GM18907 (cell line): ENCODE measurements around the gene CFAP210.
A peak's percentile ranks its signal among the peaks of the same experiment; 100 is the strongest.

Experiments used
- ATAC-seq: cut with Tn5 transposase; IDR thresholded peaks from one replicate; pipeline ENCODE4 v1.9.1; 2021; ENCODE audit warnings: mild to moderate bottlenecking, moderate library complexity; ENCODE audit not compliant: unreplicated experiment

Gene CFAP210, protein sequence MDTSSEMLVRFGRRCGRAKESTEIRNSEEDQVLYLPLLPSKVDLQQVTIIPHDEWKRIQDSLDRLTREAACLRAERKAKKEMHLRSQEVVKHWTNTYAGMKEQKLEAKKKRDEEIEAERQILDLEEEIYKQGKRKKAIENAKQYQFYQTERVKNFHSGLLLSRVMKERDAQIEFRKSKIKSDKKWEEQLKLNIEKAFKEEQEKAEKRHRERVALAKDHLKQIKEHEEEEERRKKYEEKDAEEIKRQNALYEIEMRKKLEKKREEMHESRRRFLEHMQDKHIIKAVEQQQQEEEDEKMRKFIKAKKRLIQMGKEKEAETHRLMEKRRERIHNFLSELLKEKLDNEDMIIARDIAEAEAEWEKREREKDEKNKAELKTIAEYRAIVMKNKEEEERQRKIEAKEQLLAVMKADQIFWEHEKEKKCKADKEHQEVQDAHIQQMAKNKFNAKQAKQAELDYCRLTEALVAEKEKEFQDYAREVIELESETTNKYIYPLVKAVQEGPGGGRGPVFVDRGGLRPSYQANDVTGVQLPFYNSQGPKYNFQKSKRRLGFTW

DNA sequence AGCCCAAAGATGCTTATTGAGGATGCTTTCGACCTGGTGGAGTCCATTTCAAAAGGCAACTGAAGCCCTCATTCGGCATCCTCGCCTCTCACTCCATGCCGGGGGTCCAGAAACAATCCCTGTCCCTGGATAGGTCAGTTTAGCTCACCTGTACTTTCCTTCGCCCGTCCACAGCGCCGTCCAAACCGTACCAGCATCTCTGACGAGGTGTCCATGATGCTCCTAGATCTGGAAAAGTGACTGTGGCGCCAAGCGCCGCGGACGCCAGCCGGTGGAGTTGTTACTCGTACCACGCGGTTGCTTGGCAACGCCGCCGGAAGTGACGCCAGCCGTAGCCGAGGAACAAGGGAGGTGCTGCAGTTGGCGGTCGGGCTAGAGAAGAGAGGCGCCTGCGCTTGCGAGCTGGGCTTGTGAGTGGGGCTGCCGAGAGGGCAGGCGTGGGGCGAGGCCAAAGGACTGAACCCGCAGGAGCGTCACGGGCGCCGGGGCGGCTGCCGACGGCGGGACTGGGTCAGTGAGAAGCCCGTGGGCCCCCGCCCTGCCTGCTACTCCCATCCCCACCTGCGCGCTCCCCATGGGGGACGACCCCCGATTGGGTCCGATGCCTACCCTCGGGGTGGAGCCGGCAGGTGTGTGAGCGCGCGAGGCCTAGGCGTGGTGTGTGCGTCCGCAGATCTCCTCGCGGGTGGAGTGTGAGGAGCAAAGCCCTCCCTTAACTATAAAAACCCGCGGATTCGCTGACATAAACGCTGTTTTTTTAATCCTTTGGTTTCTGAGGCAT lies at the start of gene CFAP210, which contains the start of gene PHOSPHO2:
Gene CFAP210, minus strand, starts transcription at position 293 of the 781 bp plus-strand sequence. Its CDS starts 78 bp downstream, at position 215.
Gene PHOSPHO2, plus strand, starts transcription at position 357 of the 781 bp plus-strand sequence. CDS start 6,503 bp downstream, outside the sequence.
- ATAC-seq: peak; percentile 99

DNA sequence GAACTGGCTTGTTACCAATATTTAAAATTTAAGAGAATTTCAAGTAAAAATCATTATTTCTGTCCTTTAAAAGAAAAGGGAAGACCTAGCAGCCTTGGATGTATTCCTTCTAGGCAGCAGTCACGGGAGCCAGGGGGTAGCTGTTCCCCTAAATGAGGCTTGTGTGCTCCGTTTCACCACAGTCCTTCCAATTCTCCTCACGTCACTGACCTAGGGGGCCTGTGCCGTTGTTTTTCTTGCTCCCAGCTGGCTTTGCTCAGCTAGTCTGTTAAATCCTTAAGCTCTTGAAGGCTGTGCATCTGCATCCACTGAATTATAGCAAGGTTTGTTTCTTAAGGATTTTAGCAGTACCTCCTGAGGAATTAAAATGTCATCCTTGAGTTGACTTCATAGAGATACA lies 49.3 kb upstream of the CFAP210 start:
- no peak for ATAC-seq

DNA sequence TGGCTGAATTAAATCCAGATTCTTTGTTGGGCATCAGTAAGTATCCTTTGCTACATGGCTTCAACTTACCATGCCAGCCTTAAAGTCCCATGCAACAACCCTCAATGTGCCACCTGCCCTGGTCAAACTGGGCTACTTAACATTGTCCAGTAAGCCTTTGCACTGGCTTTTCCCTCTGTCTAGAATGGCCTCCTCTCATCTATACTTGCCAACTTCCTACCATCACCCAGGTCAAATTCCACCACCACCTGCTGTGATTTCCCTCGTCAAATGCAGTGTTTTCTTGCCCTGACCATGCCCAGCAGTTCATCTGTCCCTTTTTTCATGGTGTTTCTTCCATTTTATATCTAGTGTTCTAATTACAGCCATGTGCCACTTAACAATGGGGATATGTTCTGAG lies 45.1 kb upstream of the CFAP210 start:
- ATAC-seq: no peak

DNA sequence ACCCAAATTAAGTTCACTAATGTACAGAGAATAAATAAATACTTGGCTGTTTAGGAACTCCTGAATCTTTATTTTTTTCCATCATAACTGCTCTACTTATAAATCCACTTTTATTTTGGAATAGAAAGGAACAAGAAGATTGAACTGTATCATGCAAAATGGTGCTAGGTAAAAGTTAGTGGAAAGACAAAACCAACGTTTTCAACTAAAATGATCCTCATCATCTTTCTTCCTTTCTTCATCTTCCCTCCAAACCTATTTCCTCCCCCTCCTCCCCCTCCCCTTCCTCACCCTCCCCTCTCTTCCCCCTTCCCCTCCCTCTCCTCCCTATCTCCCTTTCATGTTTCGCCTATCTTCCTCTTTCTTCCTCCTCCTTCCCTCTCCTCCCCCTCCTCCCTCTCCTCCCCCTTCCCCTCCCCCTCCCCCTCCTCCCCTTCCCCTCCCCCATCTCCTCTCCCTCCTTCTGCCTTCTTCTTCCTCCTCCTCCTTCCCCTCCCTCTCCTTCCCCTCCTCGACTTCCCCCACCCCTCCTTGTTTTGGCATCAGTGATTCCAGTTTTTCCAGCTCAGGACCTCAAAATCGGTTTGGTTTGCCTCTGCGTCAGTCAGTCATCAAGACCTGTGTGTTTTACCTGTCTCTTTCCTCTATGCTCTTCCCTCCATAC lies 44.5 kb upstream of the CFAP210 start:
- ATAC-seq: no peak

DNA sequence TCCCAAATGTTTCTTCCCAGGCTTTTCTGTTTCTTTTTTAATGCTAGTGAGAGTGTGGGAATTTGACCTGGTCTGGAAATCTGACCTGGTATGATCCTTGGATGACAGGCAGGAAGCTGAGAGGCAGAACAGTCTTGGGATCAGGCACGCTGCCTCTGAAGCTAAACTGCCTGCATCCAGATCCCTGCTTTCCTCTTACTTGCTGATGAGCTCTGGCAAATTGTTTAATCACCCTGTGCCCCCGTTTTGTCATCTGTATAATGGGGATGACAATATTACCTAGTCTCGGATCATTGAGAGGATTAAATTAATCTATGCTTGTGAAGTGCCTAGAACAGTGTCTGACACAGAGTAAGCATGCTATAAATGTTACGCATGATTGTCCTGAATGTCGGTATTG lies 42.7 kb upstream of the CFAP210 start:
- ATAC-seq: no peak

DNA sequence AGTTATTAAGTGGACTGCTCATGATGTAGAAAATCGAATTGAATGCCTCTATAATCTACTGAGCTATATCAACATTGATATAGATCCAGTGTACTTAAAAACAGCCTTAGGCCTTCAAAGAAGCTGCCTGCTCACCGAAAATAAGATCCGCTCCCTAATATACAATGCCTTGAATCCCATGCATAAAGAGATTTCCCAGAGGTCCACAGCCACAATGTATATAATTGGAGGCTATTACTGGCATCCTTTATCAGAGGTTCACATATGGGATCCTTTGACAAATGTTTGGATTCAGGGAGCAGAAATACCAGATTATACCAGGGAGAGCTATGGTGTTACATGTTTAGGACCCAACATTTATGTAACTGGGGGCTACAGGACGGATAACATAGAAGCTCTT lies 41.4 kb upstream of the CFAP210 start:
- no peak for ATAC-seq

DNA sequence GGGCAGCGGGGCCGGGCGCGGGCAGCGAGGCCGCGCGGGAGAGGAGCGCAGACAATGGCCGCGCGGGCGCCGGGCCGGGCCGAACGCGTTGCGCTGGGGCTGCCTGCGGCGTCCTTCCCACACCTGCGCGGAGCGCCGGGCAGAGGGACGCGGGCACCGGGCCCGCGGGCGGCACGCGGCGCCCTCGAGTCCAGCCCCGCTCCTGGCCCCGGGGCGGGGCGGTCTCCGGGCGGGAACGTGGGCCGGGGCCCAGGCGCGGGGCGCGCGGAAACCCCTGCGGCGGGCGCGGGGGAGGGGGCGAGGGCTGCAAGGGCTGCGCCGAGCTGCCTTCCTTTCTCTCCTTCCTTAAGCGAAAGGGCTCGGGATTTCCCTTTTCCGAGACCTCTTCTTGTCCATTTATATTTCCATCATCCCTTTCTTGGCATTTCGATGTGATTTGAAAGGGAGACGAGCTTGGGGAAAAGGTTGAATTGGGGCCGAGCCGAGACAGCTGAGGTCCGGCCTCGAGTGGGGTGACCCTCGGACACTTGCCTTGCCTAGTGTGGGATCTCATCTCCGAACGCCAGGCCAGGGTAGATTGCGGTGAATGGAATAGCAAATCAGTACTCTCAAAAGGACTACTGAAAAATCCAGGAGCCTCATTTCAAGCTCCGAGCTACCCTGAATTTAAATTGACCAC lies 40.1 kb upstream of the CFAP210 start:
- ATAC-seq: peak; percentile 49

DNA sequence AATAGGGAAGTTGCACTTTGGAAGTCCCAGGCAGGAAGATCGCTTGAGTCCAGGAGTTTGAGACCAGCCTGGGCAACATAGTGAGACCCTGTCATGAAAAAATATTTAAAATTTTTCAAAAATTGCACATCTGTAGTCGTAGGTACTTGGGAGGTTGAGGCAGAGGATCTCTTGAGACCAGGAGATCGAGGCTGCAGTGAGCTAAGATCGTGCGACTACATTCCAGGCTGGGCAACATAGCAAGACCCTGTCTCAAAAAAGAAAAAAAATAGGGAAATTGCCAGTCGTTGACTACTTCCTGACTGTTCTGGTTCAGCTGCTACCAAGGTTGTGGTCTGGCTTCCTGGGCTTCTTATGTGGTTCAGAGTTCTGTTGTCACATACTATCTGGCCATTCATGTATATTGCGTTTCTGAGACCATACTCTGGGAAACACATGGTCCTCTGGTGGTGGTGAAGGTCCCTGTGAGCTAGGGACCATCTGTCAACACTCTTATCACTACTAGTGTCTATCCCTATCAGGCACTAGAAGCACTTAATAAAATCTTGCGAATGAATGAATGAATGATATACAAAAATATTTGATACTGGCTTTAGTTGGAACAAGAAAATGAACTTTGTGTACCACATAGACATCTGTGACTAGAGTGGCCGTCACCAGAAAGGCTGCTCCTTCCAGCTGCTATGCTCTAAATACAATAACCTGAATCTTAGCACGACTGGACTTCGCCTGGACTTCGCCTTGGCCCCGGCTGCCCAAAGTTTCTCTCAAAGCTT lies 38.6 kb upstream of the CFAP210 start:
- ATAC-seq: no peak

DNA sequence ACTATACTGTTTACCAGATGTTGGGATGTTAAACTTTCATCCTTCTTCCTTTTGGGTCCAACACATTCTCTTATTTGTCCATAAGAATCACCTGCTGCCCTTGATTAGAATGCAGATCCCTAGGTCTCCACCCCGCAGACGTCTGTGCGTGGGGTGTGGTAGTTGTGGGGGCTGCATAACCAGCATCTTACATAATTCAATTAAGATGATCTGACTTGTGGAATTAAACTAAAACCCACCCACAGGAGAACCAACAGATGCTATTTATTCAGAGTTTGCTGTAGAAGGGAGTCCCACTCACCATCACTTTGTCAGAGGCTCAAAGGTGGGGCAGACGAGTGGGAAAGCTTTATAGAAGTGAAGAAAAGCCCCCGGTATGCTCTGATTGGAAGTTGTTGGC lies 37.9 kb upstream of the CFAP210 start:
- no peak for ATAC-seq

DNA sequence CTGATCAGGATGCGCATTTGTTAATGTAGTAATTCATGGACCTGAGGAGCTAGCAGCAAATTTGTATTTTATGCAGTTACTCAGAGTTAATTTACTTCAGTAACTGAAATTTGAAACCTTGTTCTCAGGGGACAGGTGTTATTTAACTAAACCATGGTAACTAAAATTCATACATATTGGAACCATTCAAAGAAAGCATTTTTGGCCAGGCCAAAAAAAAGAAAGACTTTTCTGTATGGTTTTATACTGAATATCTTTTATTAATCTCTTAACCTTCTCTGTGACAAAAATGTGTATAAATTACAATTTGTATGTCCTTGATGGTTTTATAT lies 35.0 kb upstream of the CFAP210 start:
- ATAC-seq: no peak

DNA sequence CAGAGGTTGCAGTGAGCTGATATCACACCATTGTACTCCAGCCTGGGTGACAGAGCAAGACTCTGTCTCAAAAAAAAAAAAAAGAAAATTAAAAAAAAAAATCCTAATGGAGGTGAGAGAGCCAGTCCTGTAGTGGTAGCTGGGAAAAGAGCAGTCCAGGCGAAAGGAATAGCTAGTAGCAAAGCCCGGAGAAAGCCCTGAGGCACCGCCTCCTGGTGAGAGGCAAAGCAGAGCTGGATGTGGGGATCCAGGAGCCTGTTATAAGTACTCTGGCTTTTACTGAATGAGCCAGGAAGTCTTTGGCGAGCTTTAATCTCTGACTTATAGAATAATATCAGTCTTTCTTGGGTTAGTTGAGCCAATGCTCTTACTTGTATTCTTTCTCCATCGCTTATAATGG lies 32.9 kb upstream of the CFAP210 start:
- no peak for ATAC-seq

DNA sequence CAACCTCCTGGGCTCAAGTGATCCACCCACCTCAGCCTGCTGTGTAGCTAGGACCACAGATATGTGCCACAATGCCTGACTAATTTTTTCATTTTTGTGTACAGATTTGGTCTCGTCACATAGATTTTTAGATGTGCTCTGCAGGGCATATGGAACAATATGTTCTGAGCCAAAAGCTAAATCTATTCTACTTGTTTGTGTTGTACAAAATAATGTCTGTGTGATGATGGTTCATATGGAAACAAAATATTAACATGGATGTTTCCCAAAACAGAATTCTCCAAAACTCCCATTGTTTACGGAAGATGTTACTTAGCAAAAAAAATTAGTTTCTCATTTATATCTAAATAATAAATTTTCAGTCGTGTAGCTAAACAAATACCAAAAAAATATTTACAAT lies 26.8 kb upstream of the CFAP210 start:
- no peak for ATAC-seq

DNA sequence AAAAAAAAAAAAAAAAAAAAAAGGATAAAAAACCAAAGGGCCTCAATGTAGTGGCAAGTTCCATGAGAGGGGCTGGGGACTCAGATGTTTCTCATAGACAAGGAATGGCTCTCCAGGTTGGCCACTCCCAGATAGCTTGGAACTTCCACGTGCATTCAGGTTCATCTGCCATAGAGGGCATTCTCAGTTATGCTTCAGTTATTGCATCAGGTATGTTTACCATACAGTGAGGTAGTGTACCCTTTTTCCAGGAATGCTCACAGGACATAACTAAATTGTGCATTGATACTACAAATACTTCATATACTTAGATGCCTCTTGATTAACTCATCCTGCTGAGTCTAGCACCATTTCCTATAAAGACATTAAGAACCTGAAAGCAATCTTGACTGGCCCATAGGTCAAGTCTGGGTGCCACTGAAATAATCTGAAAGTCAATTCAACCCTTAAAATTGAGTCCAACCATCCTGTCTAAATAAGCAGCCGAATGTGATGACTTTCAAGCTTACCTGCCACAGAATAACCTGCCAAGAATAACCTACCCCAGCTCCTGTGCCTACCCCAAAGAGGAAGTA lies 24.8 kb upstream of the CFAP210 start:
- ATAC-seq: no peak

DNA sequence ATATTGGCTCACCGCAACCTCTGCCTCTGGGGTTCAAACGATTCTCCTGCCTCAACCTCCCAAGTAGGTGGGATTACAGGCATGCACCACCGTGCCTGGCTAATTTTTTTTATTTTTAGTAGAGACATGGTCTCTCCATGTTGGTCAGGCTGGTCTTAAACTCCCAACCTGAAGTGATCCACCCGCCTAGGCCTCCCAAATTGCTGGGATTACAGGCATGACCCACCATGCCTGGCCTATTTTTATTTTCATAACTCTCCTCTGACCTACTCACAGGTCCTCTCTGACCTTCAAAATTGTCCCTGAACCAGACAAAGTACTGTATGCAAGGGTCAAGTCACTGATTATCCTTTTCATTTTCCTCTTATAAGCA lies 23.5 kb upstream of the CFAP210 start:
- ATAC-seq: no peak

DNA sequence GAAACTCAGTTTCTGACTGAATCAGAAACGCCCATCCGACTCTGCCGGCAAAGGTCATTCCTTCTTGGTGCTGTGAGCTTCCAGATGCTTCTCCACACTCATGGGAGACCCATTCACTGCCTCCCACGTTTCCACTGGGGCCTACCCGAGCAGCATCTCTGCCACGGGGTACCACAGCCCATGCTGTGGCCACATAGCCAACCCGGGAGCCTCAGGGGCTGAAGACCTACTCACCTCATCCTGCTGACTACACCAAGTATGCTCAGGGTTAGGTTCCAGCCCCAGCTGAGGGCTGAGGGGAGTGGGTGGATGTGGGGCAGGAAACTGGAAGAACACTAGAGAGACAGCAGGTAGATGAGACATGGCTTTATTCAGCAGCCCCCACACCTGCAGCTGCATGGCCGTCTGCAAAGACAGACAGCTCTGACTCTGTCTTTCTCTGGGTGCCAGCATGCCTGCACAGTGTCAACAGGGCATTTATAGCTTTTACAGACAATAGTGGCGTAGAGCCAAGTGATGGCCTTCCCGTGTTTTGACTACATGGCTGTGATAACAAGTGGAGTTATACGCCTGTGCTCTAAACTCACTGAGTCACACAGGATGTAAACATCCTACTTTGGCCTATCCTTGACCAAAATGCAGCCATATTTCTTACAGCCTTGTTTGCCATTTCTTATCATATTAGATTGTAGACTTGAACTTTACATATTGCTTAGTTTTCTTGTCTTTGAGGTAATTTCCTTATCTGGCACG lies 22.9 kb upstream of the CFAP210 start:
- no peak for ATAC-seq

DNA sequence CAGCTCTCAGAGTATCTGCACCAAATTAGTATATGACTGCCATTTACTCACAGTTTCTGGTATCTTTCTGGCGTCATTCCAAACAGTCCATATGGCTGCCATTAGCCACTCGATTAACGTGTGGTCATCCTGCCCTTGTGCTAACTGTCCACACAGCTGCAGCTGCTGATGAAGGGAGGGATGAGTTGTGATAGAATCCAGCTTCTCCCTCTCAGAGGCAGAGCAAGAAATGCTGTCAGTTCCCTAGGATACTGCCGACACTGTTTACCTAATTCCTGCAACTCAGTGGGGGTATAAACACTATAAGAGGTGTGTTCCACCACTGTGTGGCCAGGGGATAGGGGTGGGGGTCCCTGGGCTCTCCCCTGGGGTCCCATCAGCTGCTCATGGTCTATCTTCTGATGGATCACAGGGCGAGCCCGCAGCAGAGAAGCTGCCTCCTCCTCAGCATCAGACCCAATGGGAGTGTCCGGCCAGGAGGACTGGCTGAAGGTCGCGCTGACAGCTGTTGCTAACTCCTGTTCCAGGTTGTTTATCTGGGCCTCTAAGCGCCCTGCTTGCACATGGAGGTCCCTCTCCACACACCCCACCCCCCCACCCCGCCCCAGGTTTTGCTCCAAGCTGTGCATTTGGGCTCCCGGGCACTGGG lies 22.2 kb upstream of the CFAP210 start:
- no peak for ATAC-seq

DNA sequence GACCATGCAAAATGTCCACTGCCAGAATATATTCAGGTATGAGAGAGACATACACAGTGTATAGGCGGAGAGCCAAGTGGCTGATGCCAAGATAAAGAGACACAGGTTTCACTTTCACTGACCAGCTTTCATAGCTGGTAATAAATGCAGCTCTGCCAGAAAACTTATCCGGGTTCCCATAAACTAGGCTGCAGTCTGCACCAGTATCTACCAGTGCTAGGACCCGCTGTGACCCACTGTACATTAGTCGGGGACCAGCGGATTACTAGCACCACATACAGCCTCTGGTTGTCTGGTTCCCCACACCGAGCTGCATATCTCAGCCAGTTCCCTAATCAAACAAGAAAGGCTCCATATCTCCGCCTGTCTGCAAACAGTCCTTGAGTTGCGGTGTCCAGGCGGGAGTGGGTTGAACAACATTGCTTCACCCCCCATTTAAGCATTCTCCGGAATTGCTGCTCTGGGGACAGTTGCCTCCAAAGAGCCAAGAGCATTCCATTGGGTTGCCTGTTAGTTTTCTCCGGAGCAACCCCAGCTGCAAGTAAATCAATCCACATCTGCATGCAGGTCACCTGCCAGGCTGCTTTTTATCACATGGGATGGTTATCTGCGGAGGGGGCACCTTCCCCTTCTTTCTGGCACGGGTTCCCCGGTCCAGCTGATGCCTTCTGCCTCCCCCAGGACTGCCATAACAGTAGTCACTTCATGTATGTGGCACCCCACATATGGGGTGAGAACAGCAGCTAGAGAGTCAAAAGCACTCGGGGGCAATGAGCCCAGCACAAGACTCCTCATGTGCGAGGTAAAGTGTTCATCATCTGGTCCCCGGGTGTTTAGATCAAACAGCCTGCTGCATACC lies 21.4 kb upstream of the CFAP210 start:
- no peak for ATAC-seq

DNA sequence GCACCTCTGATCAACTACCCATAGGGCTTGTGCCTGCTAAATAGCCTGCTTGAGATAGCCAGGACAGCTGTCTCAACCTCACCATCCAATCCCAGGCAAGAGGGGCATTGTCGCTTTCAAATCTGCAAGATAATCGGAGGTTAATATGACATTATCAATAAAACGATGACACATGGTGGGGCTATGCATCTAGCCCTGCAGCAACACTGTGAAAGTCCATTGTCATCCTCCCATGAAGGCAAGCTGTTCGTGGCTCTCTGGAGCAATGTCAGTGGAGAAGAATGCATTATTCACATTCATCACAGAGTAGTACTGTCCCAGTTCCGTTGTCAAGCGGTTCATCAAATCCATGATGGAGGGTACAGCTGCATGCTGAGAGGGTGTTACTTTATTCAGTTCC lies 20.5 kb upstream of the CFAP210 start:
- ATAC-seq: no peak
